PC-3 (cell line): ENCODE results near the gene PDIK1L.
"Not testable (repeated sequence)": the region's sequence is repeated elsewhere in the genome, so short reads cannot be mapped to it uniquely, and the experiment has no call there.

Experiments
- EZH2phosphoT487 ChIP-seq: fragments of 300-600 bp; sonication (generic); IDR thresholded peaks from 2 replicates; pipeline ENCODE4 v1.6.1; 2018; ENCODE audit warnings: mild to moderate bottlenecking, antibody characterized with exemption, low read length, borderline replicate concordance
- TF ChIP-seq, protein P1 (sequence below): fragments of 300-600 bp; sonication (generic); conservative IDR thresholded peaks from 2 replicates; pipeline ENCODE4 v1.5.1; 2017; ENCODE audit warnings: antibody characterized with exemption, low read depth, mild to moderate bottlenecking, low read length

DNA sequence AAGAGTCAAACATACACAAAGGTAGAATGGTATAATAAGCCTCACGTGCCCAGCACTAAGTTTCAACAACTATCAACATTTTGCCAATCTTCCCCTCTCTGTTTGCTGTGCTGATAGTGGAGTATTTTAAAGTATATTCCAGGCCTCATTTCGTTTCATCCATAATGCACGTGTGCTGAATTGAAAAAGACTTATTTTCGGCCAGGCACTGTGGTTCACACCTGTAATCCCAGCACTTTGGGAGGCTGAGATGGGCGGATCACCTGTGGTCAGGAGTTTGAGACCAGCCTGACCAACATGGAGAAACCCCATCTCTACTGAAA lies 6.4 kb upstream of the PDIK1L start:
- TF ChIP-seq, protein P1, sequence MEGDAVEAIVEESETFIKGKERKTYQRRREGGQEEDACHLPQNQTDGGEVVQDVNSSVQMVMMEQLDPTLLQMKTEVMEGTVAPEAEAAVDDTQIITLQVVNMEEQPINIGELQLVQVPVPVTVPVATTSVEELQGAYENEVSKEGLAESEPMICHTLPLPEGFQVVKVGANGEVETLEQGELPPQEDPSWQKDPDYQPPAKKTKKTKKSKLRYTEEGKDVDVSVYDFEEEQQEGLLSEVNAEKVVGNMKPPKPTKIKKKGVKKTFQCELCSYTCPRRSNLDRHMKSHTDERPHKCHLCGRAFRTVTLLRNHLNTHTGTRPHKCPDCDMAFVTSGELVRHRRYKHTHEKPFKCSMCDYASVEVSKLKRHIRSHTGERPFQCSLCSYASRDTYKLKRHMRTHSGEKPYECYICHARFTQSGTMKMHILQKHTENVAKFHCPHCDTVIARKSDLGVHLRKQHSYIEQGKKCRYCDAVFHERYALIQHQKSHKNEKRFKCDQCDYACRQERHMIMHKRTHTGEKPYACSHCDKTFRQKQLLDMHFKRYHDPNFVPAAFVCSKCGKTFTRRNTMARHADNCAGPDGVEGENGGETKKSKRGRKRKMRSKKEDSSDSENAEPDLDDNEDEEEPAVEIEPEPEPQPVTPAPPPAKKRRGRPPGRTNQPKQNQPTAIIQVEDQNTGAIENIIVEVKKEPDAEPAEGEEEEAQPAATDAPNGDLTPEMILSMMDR = not testable (repeated sequence)
- not testable (repeated sequence) for TF ChIP-seq EZH2phosphoT487
